Astrocyte (in vitro differentiated cells and primary cell): ENCODE measurements around the gene PI4KA.
"Not testable (repeated sequence)": the region's sequence is repeated elsewhere in the genome, so short reads cannot be mapped to it uniquely, and the experiment has no call there.

Experiments used
- EZH2 ChIP-seq: IDR thresholded peaks from 2 replicates; pipeline ENCODE4 v1.6.1; 2012; ENCODE audit warnings: mild to moderate bottlenecking, low read length, inconsistent platforms; ENCODE audit not compliant: insufficient read depth
- TF ChIP-seq, protein P1 (sequence below): IDR thresholded peaks from 2 replicates; pipeline ENCODE4 v1.5.1; 2011; ENCODE audit warnings: low read depth, mild to moderate bottlenecking, inconsistent platforms, low read length, moderate library complexity; ENCODE audit not compliant: insufficient read depth

DNA sequence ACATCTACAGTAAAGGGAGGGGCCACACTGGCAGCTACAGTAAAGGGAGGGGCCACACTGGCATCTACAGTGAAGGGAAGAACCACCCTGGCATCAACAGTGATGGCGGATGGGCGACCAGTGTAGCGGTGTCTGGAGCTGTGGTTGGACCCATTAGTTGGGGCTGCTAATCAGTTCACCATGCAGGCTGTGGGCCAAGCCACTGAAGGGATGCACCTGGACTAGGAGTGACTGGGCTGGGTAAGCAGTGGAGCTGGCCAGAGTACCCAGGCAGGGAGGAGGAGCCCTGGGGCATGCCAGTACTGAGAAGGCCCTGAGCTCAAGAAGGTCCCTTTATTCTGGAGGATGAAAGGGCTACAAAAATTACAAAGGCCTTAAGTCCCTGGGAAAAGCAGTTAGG lies 121.7 kb downstream of the PI4KA start:
- TF ChIP-seq, protein P1, sequence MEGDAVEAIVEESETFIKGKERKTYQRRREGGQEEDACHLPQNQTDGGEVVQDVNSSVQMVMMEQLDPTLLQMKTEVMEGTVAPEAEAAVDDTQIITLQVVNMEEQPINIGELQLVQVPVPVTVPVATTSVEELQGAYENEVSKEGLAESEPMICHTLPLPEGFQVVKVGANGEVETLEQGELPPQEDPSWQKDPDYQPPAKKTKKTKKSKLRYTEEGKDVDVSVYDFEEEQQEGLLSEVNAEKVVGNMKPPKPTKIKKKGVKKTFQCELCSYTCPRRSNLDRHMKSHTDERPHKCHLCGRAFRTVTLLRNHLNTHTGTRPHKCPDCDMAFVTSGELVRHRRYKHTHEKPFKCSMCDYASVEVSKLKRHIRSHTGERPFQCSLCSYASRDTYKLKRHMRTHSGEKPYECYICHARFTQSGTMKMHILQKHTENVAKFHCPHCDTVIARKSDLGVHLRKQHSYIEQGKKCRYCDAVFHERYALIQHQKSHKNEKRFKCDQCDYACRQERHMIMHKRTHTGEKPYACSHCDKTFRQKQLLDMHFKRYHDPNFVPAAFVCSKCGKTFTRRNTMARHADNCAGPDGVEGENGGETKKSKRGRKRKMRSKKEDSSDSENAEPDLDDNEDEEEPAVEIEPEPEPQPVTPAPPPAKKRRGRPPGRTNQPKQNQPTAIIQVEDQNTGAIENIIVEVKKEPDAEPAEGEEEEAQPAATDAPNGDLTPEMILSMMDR, result not testable (repeated sequence)
- TF ChIP-seq EZH2, result not testable (repeated sequence)
